Urinary bladder (tissue), 4 donors: ENCODE results near the gene DAZAP1. TPM values are rescaled to one million over a fixed set of nuclear protein-coding genes. Genes with fewer than 3 reads are reported as not detected.

Experiments
- DNase-seq: peaks from one replicate; pipeline ENCODE4 v3.0.0-alpha.2; 2015; ENCODE audit errors: extremely low spot score
- H3K27ac ChIP-seq: one replicate; pipeline ENCODE4 v1.5.1; 2013; ENCODE audit warnings: low read depth, mild to moderate bottlenecking, moderate library complexity
- H3K36me3 ChIP-seq: one replicate; pipeline ENCODE4 v1.6.1; 2013; ENCODE audit warnings: mild to moderate bottlenecking, moderate library complexity; ENCODE audit not compliant: insufficient read depth
- H3K4me1 ChIP-seq: one replicate; pipeline ENCODE4 v1.6.1; 2013; ENCODE audit warnings: mild to moderate bottlenecking, moderate library complexity; ENCODE audit not compliant: insufficient read depth
- H3K4me3 ChIP-seq: one replicate; pipeline ENCODE4 v1.5.1; 2013; ENCODE audit warnings: low read depth, low read length
- WGBS: extraction: QIAGEN DNeasy Blood & Tissue Kit; methylation state at CpG from one replicate; pipeline ENCODE4 v1.1.7; 2013; 5-methylcytosine and 5-hydroxymethylcytosine counted together
- polyA plus RNA-seq: library from polyadenylated mRNA; stranded (reverse); fragments of 200-250 nt; gene quantifications from one replicate; pipeline ENCODE4 v1.2.3, GENCODE V29; 2013
- total RNA-seq: library from RNA; depleted of rRNA; stranded (reverse); fragments of >200 nt; gene quantifications from one replicate; pipeline ENCODE4 v1.2.3, GENCODE V29; 2014
- donor health status: healthy with polysubstance abuse.
- donor health status: healthy.

Gene DAZAP1
- total and polyA plus RNA-seq, 2 donors, result 37.0 to 71.5 TPM

- WGBS, result 90% methylated on average over 36 of the region's 36 CpGs
- no peak for DNase-seq
- no peak overlapping the region for H3K27ac ChIP-seq
- no peaks in the 10 kb centered on the region for H3K4me1 ChIP-seq
- H3K36me3 ChIP-seq, result no peaks in the 10 kb centered on the region
- H3K4me3 ChIP-seq, result no peak overlapping the region
Measured at GRCh38 chr19:1481893-1482360, 74.5 kb downstream of the DAZAP1 start.

- WGBS, result 84% methylated on average over 37 of the region's 37 CpGs
- no peak overlapping the region for H3K27ac ChIP-seq
- DNase-seq, result no peak
Measured at GRCh38 chr19:1482361-1483130, 75.2 kb downstream of the DAZAP1 start.

GRCh38 chr19:1483131-1483978 lies 76.0 kb downstream of the DAZAP1 start:
- 90% methylated on average over 77 of the region's 77 CpGs for WGBS
- H3K4me1 ChIP-seq, result no peaks in the 10 kb centered on the region
- H3K36me3 ChIP-seq, result no peaks in the 10 kb centered on the region
- H3K27ac ChIP-seq, result no peak overlapping the region
- no peak for DNase-seq
- H3K4me3 ChIP-seq, result no peak overlapping the region

More at GRCh38 chr19:1482361-1483130, 75.2 kb downstream of the DAZAP1 start:
- H3K4me1 ChIP-seq, result no peaks in the 10 kb centered on the region
- no peaks in the 10 kb centered on the region for H3K36me3 ChIP-seq
- no peak overlapping the region for H3K4me3 ChIP-seq

GRCh38 chr19:1483979-1484428 lies 76.6 kb downstream of the DAZAP1 start:
- H3K4me3 ChIP-seq, result no peak overlapping the region
- DNase-seq, result no peak
- no peaks in the 10 kb centered on the region for H3K4me1 ChIP-seq
- H3K27ac ChIP-seq, result no peak overlapping the region
- no peaks in the 10 kb centered on the region for H3K36me3 ChIP-seq
- WGBS, result 90% methylated on average over 23 of the region's 23 CpGs

Other genes with a start within 250 kb of the DAZAP1 start
- 7.6 TPM for gene SBNO2, start 233.3 kb upstream of the DAZAP1 start, total RNA-seq
- gene SBNO2, start 233.3 kb upstream of the DAZAP1 start, polyA plus RNA-seq, result 44.8 TPM
- gene STK11, start 201.8 kb upstream of the DAZAP1 start, total RNA-seq, result 31.7 TPM
- gene STK11, start 201.8 kb upstream of the DAZAP1 start, polyA plus RNA-seq, result 56.5 TPM
- gene CBARP, start 169.6 kb upstream of the DAZAP1 start, total RNA-seq, result 0.53 TPM
- gene CBARP, start 169.6 kb upstream of the DAZAP1 start, polyA plus RNA-seq, result 0.43 TPM
- 9.5 TPM for gene ATP5F1D, start 165.8 kb upstream of the DAZAP1 start, total RNA-seq
- gene ATP5F1D, start 165.8 kb upstream of the DAZAP1 start, polyA plus RNA-seq, result 236 TPM
- 12.2 TPM for gene MIDN, start 159.0 kb upstream of the DAZAP1 start, total RNA-seq
- 64.3 TPM for gene MIDN, start 159.0 kb upstream of the DAZAP1 start, polyA plus RNA-seq
- gene CIRBP, start 138.3 kb upstream of the DAZAP1 start, total RNA-seq, result 267 TPM
- gene CIRBP, start 138.3 kb upstream of the DAZAP1 start, polyA plus RNA-seq, result 536 TPM
- gene FAM174C, start 132.1 kb upstream of the DAZAP1 start, total RNA-seq, result 4.9 TPM
- gene FAM174C, start 132.1 kb upstream of the DAZAP1 start, polyA plus RNA-seq, result 55.9 TPM
- 0.32 TPM for gene EFNA2, start 121.7 kb upstream of the DAZAP1 start, total RNA-seq
- gene EFNA2, start 121.7 kb upstream of the DAZAP1 start, polyA plus RNA-seq, result 0.09 TPM
- gene NDUFS7, start 23.7 kb upstream of the DAZAP1 start, total RNA-seq, result 26.4 TPM
- gene NDUFS7, start 23.7 kb upstream of the DAZAP1 start, polyA plus RNA-seq, result 173 TPM
- gene GAMT, start 6.0 kb upstream of the DAZAP1 start, total RNA-seq, result 10.3 TPM
- gene GAMT, start 6.0 kb upstream of the DAZAP1 start, polyA plus RNA-seq, result 18.5 TPM
- 507 TPM for gene RPS15, start 30.8 kb downstream of the DAZAP1 start, total RNA-seq
- 3,233 TPM for gene RPS15, start 30.8 kb downstream of the DAZAP1 start, polyA plus RNA-seq
- 1.2 TPM for gene APC2, start 42.5 kb downstream of the DAZAP1 start, total RNA-seq
- 0.66 TPM for gene APC2, start 42.5 kb downstream of the DAZAP1 start, polyA plus RNA-seq
- gene C19orf25, start 71.6 kb downstream of the DAZAP1 start, total RNA-seq, result 15.0 TPM
- gene C19orf25, start 71.6 kb downstream of the DAZAP1 start, polyA plus RNA-seq, result 40.5 TPM
- 1.6 TPM for gene PCSK4, start 82.8 kb downstream of the DAZAP1 start, total RNA-seq
- 2.7 TPM for gene PCSK4, start 82.8 kb downstream of the DAZAP1 start, polyA plus RNA-seq
- gene REEP6, start 83.6 kb downstream of the DAZAP1 start, total RNA-seq, result 4.9 TPM
- gene REEP6, start 83.6 kb downstream of the DAZAP1 start, polyA plus RNA-seq, result 11.3 TPM
- 4.1 TPM for gene ADAMTSL5, start 105.4 kb downstream of the DAZAP1 start, total RNA-seq
- gene ADAMTSL5, start 105.4 kb downstream of the DAZAP1 start, polyA plus RNA-seq, result 9.4 TPM
- 0.37 TPM for gene PLK5, start 116.5 kb downstream of the DAZAP1 start, total RNA-seq
- gene PLK5, start 116.5 kb downstream of the DAZAP1 start, polyA plus RNA-seq, result 2.3 TPM
- gene MEX3D, start 160.7 kb downstream of the DAZAP1 start, total RNA-seq, result 24.2 TPM
- 19.1 TPM for gene MEX3D, start 160.7 kb downstream of the DAZAP1 start, polyA plus RNA-seq
- 32.5 TPM for gene MBD3, start 185.3 kb downstream of the DAZAP1 start, total RNA-seq
- gene MBD3, start 185.3 kb downstream of the DAZAP1 start, polyA plus RNA-seq, result 76.4 TPM
- gene UQCR11, start 197.9 kb downstream of the DAZAP1 start, total RNA-seq, result 33.3 TPM
- 144 TPM for gene UQCR11, start 197.9 kb downstream of the DAZAP1 start, polyA plus RNA-seq
- 27.4 TPM for gene TCF3, start 245.0 kb downstream of the DAZAP1 start, total RNA-seq
- gene TCF3, start 245.0 kb downstream of the DAZAP1 start, polyA plus RNA-seq, result 50.2 TPM